Spinal cord (tissue), 10 donors: ENCODE results near the gene MSLN. TPM values are rescaled to one million over a fixed set of nuclear protein-coding genes. Genes with fewer than 3 reads are reported as not detected.
"Not testable (repeated sequence)": the region's sequence is repeated elsewhere in the genome, so short reads cannot be mapped to it uniquely, and the experiment has no call there.

ENCODE experiments used
- DNase-seq, 6 donors: peaks; one replicate each; pipeline versions ENCODE4 v3.0.0 to v3.0.0-alpha.2; 2013 to 2015; ENCODE audit warnings: low spot score in 6 of 6, low read depth in 4 of 6
- H3K27ac ChIP-seq: one replicate; pipeline ENCODE4 v1.5.1; 2013; ENCODE audit warnings: low read depth, low read length, control low read depth
- H3K27me3 ChIP-seq: one replicate; pipeline ENCODE4 v1.6.1; 2013; ENCODE audit warnings: low read length; ENCODE audit not compliant: control insufficient read depth, insufficient read depth
- H3K36me3 ChIP-seq: one replicate; pipeline ENCODE4 v1.6.1; 2013; ENCODE audit warnings: low read length; ENCODE audit not compliant: control insufficient read depth, insufficient read depth
- H3K4me1 ChIP-seq: one replicate; pipeline ENCODE4 v1.6.1; 2013; ENCODE audit warnings: low read length; ENCODE audit not compliant: control insufficient read depth, insufficient read depth
- H3K4me3 ChIP-seq: one replicate; pipeline ENCODE4 v1.5.1; 2013; ENCODE audit warnings: low read depth, low read length, control low read depth
- H3K9me3 ChIP-seq: one replicate; pipeline ENCODE4 v1.6.1; 2013; ENCODE audit warnings: low read length; ENCODE audit not compliant: control insufficient read depth, insufficient read depth
- WGBS: methylation state at CpG from one replicate; pipeline ENCODE4 v1.1.5; 2013; ENCODE audit warnings: missing lambda C conversion rate; ENCODE audit not compliant: insufficient coverage; 5-methylcytosine and 5-hydroxymethylcytosine counted together
- polyA plus RNA-seq, 2 donors: library from polyadenylated mRNA; unstranded; fragments of 120-200 nt; gene quantifications; one replicate each; pipeline ENCODE4 v1.2.1, GENCODE V29; 2013; ENCODE audit not compliant: insufficient read length in 2 of 2
- total RNA-seq, 2 donors: library from RNA; depleted of rRNA in 1 of 2; stranded (reverse); fragments of 120-200 nt in 1 of 2; fragments of >200 nt in 1 of 2; gene quantifications; one replicate each; pipeline versions ENCODE4 v1.2.3 to v1.2.4, GENCODE V29; 2013 to 2014
- donor health status: healthy.

Gene MSLN
- total and polyA plus RNA-seq, 4 donors: 0.24 to 0.83 (median 0.48) TPM

GRCh38 chr16:734981-735881, 25.3 kb upstream of the MSLN start:
- WGBS: 97% methylated on average over 25 of the region's 25 CpGs
- H3K9me3 ChIP-seq: no peaks in the 10 kb centered on the region
- H3K36me3 ChIP-seq: peaks cover 93% of the 10 kb centered on the region
- no peak for DNase-seq
- no peaks in the 10 kb centered on the region for H3K27me3 ChIP-seq
- H3K27ac ChIP-seq: no peak overlapping the region
- H3K4me3 ChIP-seq: no peak overlapping the region
- H3K4me1 ChIP-seq: peaks cover 8% of the 10 kb centered on the region

- WGBS: 90% methylated on average over 13 of the region's 13 CpGs
- H3K27ac ChIP-seq: no peak overlapping the region
- no peak for DNase-seq
- peaks cover 10% of the 10 kb centered on the region for H3K4me1 ChIP-seq
- no peaks in the 10 kb centered on the region for H3K9me3 ChIP-seq
- no peak overlapping the region for H3K4me3 ChIP-seq
- peaks cover 86% of the 10 kb centered on the region for H3K36me3 ChIP-seq
- no peaks in the 10 kb centered on the region for H3K27me3 ChIP-seq
These were observed 24.5 kb upstream of the MSLN start for GRCh38 chr16:735982-736453.

GRCh38 chr16:736936-737481, 23.5 kb upstream of the MSLN start:
- DNase-seq: no peak
- WGBS: 95% methylated on average over 29 of the region's 29 CpGs
- Histone ChIP-seq H3K9me3 (no peaks in the 10 kb centered on the region), H3K36me3 (peaks cover 76% of the 10 kb centered on the region), H3K4me1 (peaks cover 16% of the 10 kb centered on the region), H3K4me3 (no peak overlapping the region), H3K27ac (no peak overlapping the region), H3K27me3 (no peaks in the 10 kb centered on the region)

- H3K36me3 ChIP-seq: peaks cover 48% of the 10 kb centered on the region
- no peak for DNase-seq
- H3K9me3 ChIP-seq: no peaks in the 10 kb centered on the region
- no peak overlapping the region for H3K27ac ChIP-seq
- peak overlapping the region; percentile 89 for H3K4me3 ChIP-seq
- H3K4me1 ChIP-seq: peaks cover 18% of the 10 kb centered on the region
- WGBS: 47% methylated on average over 38 of the region's 38 CpGs
- H3K27me3 ChIP-seq: no peaks in the 10 kb centered on the region
These were observed 20.7 kb upstream of the MSLN start for GRCh38 chr16:739560-740458.

- Histone ChIP-seq H3K27me3 (no peaks in the 10 kb centered on the region), H3K27ac (no peak overlapping the region), H3K36me3 (peaks cover 42% of the 10 kb centered on the region), H3K9me3 (no peaks in the 10 kb centered on the region), H3K4me3 (peak overlapping the region; percentile 89), H3K4me1 (peaks cover 18% of the 10 kb centered on the region)
- DNase-seq: no peak
- under 1% methylated on average over 22 of the region's 22 CpGs for WGBS
These were observed 20.1 kb upstream of the MSLN start for GRCh38 chr16:740459-740763.

GRCh38 chr16:740764-741505, 19.6 kb upstream of the MSLN start, which contains the start of gene CIAO3:
CIAO3 (minus strand) TSS chr16:740997; CDS start chr16:740985, 12 bp downstream.
- Histone ChIP-seq H3K4me3 (peak within 1 kb of the TSS; percentile 89), H3K27ac (no peak within 1 kb of the TSS), H3K4me1 (peaks cover 18% of the 10 kb centered on the region), H3K27me3 (no peaks in the 10 kb centered on the region), H3K9me3 (no peaks in the 10 kb centered on the region), H3K36me3 (peaks cover 36% of the 10 kb centered on the region)
- under 1% methylated on average over 79 of the region's 79 CpGs for WGBS
- DNase-seq: peak; percentile 70 to 96 (median 82)

GRCh38 chr16:741986-742629, 18.4 kb upstream of the MSLN start:
- no peaks in the 10 kb centered on the region for H3K27me3 ChIP-seq
- DNase-seq: no peak
- no peak overlapping the region for H3K27ac ChIP-seq
- 93% methylated on average over 11 of the region's 15 CpGs for WGBS
- no peak overlapping the region for H3K4me3 ChIP-seq
- peaks cover 25% of the 10 kb centered on the region for H3K36me3 ChIP-seq
- H3K9me3 ChIP-seq: no peaks in the 10 kb centered on the region
- peaks cover 18% of the 10 kb centered on the region for H3K4me1 ChIP-seq

GRCh38 chr16:742894-743293, 17.6 kb upstream of the MSLN start:
- peaks cover 18% of the 10 kb centered on the region for H3K4me1 ChIP-seq
- not testable (repeated sequence) for H3K27me3 ChIP-seq, H3K9me3 ChIP-seq, H3K4me3 ChIP-seq, H3K27ac ChIP-seq, DNase-seq
- 83% methylated on average over 6 of the region's 14 CpGs for whole genome bisulfite sequencing
- H3K36me3 ChIP-seq: peaks cover 17% of the 10 kb centered on the region
